Spleen (tissue), 11 donors: ENCODE results near the gene ITGBL1. TPM values are rescaled to one million over a fixed set of nuclear protein-coding genes. Genes with fewer than 3 reads are reported as not detected.

Experiments
- DNase-seq: peaks from one replicate; pipeline ENCODE4 v3.0.0-alpha.2; 2020
- H3K27ac ChIP-seq, 8 donors: fragments of 200-600 bp; sonication (generic) in 7 of 8; 1 replicate in 4 of 8; 2 replicates in 4 of 8; pipeline versions ENCODE4 v1.5.0 to v1.8.0; 2016 to 2021; ENCODE audit warnings: inconsistent platforms in 4 of 8, mild to moderate bottlenecking in 4 of 8, moderate library complexity in 1 of 8
- H3K27me3 ChIP-seq, 7 donors: fragments of 200-600 bp; sonication (generic) in 6 of 7; replicated peaks in 1 of 7; 1 replicate in 4 of 7; 2 replicates in 3 of 7; pipeline versions ENCODE4 v1.5.0 to v1.8.0; 2016 to 2021; ENCODE audit warnings: inconsistent platforms in 3 of 7, mild to moderate bottlenecking in 1 of 7
- H3K36me3 ChIP-seq, 6 donors: fragments of 200-600 bp; sonication (generic) in 5 of 6; 1 replicate in 4 of 6; 2 replicates in 2 of 6; pipeline versions ENCODE4 v1.5.0 to v1.8.0; 2016 to 2021; ENCODE audit warnings: inconsistent platforms in 2 of 6
- H3K4me1 ChIP-seq, 6 donors: fragments of 200-600 bp; sonication (generic) in 5 of 6; 1 replicate in 3 of 6; 2 replicates in 3 of 6; pipeline versions ENCODE4 v1.5.0 to v1.8.0; 2016 to 2021; ENCODE audit warnings: inconsistent platforms in 3 of 6
- H3K4me3 ChIP-seq, 8 donors: fragments of 200-600 bp; sonication (generic) in 7 of 8; 1 replicate in 4 of 8; 2 replicates in 4 of 8; pipeline versions ENCODE4 v1.5.0 to v1.8.0; 2016 to 2021; ENCODE audit warnings: inconsistent platforms in 4 of 8, mild to moderate bottlenecking in 4 of 8, moderate library complexity in 2 of 8
- H3K9me3 ChIP-seq, 8 donors: fragments of 200-600 bp; sonication (generic) in 7 of 8; 1 replicate in 4 of 8; 2 replicates in 4 of 8; pipeline versions ENCODE4 v1.5.0 to v1.8.0; 2016 to 2021; ENCODE audit warnings: inconsistent platforms in 4 of 8
- CTCF ChIP-seq, 11 experiments: fragments of 200-600 bp in 7 of 11; fragments of 450-650 bp in 4 of 11; sonication (generic) in 4 of 11; IDR thresholded peaks in 8 of 11; conservative IDR thresholded peaks in 3 of 11; 1 replicate in 7 of 11; 2 replicates in 4 of 11; pipeline versions ENCODE4 v1.4.0 to v1.8.0; 2016 to 2021; ENCODE audit warnings: antibody characterized with exemption in 11 of 11, inconsistent platforms in 4 of 11, mild to moderate bottlenecking in 1 of 11
- POLR2A ChIP-seq, 3 donors: fragments of 450-650 bp; IDR thresholded peaks; one replicate each; pipeline ENCODE4 v1.5.1; 2017; ENCODE audit warnings: antibody characterized with exemption in 3 of 3, mild to moderate bottlenecking in 1 of 3
- POLR2AphosphoS5 ChIP-seq, 3 donors: sonication (generic); formaldehyde crosslinking; IDR thresholded peaks; one replicate each; pipeline ENCODE4 v1.5.1; 2017; ENCODE audit warnings: antibody characterized with exemption in 3 of 3
- WGBS, 5 donors: extraction: QIAGEN DNeasy Blood & Tissue Kit in 3 of 5; methylation state at CpG; one replicate each; pipeline versions ENCODE4 v1.1.5 to v1.1.7; 2013 to 2018; 5-methylcytosine and 5-hydroxymethylcytosine counted together
- intact Hi-C: fragments of 100-400 bp; cut with DNase I; formaldehyde crosslinking; loops from one replicate; pipeline ENCODE4 v1.15.0; 2023; ENCODE audit warnings: low total_unique reads
- polyA plus RNA-seq, 3 donors: library from polyadenylated mRNA; stranded (reverse); fragments of 200-250 nt; gene quantifications; one replicate each; pipeline ENCODE4 v1.2.1, GENCODE V29; 2013
- total RNA-seq, 7 donors: library from RNA; depleted of rRNA in 3 of 7; stranded (reverse); fragments of >200 nt in 3 of 7; fragmentation: NEBNext Ultra II Directional in 4 of 7; extraction: Animal tissue kit (Norgen Biotek cat#: 25700) in 4 of 7; gene quantifications; one replicate each; pipeline versions ENCODE4 v1.1.0 to v1.2.1, GENCODE V29; 2016 to 2021
- donor health status: healthy with polysubstance abuse.
- donor health status: DM: no; HTN: no; CAD: no; lungs with moderate emphysema.
- donor health status: DM: no; HTN: no; CAD: no.
- donor health status: Bipolar disorder and iron deficiency.
- donor health status: healthy.
- donor health status: DM: no; HTN: no; CAD: no.
- donor health status: DM: yes; HTN: yes; CAD: no.

Gene ITGBL1
- total and polyA plus RNA-seq, 10 donors = 0.48 to 1.6 (median 0.97) TPM; not detected in 1

GRCh38 chr13:101661839-101662238 lies 209.4 kb downstream of the ITGBL1 start:
- intact Hi-C loops = no loop called here
- Histone ChIP-seq H3K27ac (no peak overlapping the region), H3K4me3 (no peak overlapping the region), H3K36me3 (no peaks in the 10 kb centered on the region), H3K9me3 (peaks cover 0 to 3% (median 0%) of the 10 kb centered on the region in 8 donors), H3K27me3 (no peaks in the 10 kb centered on the region), H3K4me1 (no peaks in the 10 kb centered on the region)
- 52 to 76% (median 73%) methylated on average over 4 of the region's 4 CpGs for WGBS, 5 donors
- DNase-seq = no peak
- no peak for TF ChIP-seq CTCF (IDR thresholded peaks at IDR 0.05 in 8 of 11, conservative IDR thresholded peaks at IDR 0.05 in 3 of 11)
- TF ChIP-seq POLR2AphosphoS5 (IDR thresholded peaks at IDR 0.05) = no peak
- no peak for TF ChIP-seq POLR2A (IDR thresholded peaks at IDR 0.05)

- DNase-seq = no peak
- H3K4me3 ChIP-seq = no peak overlapping the region
- H3K36me3 ChIP-seq = no peaks in the 10 kb centered on the region
- 42 to 73% (median 60%) methylated on average over 4 of the region's 4 CpGs for WGBS, 5 donors
- H3K27me3 ChIP-seq = no peaks in the 10 kb centered on the region
- no peak overlapping the region for H3K27ac ChIP-seq
- no peaks in the 10 kb centered on the region for H3K4me1 ChIP-seq
- H3K9me3 ChIP-seq = peaks cover 0 to under 1% (median 0%) of the 10 kb centered on the region in 8 donors
- intact Hi-C loops = no loop called here
- TF ChIP-seq POLR2A (IDR thresholded peaks at IDR 0.05) = no peak
- no peak for TF ChIP-seq CTCF (IDR thresholded peaks at IDR 0.05 in 8 of 11, conservative IDR thresholded peaks at IDR 0.05 in 3 of 11)
- no peak for TF ChIP-seq POLR2AphosphoS5 (IDR thresholded peaks at IDR 0.05)
Observed at GRCh38 chr13:101673360-101674105, 221.1 kb downstream of the ITGBL1 start.

DNA sequence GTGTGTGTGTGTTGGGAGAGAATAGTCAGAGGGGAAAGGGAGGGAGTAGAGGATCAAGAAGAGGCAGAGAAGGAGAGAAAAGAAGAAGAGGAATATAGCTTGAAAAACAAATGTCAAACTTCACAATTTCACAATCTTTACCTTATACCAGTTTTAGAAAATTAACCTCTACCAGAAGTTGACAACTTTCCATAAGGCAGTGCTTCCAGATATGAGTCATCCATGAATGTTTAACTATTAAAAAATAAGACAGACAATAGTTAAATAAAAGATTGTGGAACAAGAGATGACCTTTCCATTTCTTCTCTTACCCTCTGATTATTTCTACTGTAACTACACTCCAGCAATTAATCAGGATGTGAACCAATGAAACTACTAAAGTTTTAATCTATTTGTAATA lies 229.4 kb downstream of the ITGBL1 start:
- Histone ChIP-seq H3K36me3 (no peaks in the 10 kb centered on the region), H3K9me3 (no peaks in the 10 kb centered on the region), H3K27me3 (no peaks in the 10 kb centered on the region), H3K4me1 (no peaks in the 10 kb centered on the region), H3K27ac (no peak overlapping the region), H3K4me3 (no peak overlapping the region)
- no peak for TF ChIP-seq POLR2AphosphoS5 (IDR thresholded peaks at IDR 0.05)
- no peak for TF ChIP-seq CTCF (IDR thresholded peaks at IDR 0.05 in 8 of 11, conservative IDR thresholded peaks at IDR 0.05 in 3 of 11)
- TF ChIP-seq POLR2A (IDR thresholded peaks at IDR 0.05) = no peak
- intact Hi-C loops = no loop called here
- no peak for DNase-seq

- no peak for TF ChIP-seq CTCF (IDR thresholded peaks at IDR 0.05 in 8 of 11, conservative IDR thresholded peaks at IDR 0.05 in 3 of 11)
- TF ChIP-seq POLR2A (IDR thresholded peaks at IDR 0.05) = no peak
- no peak for TF ChIP-seq POLR2AphosphoS5 (IDR thresholded peaks at IDR 0.05)
- Histone ChIP-seq H3K9me3 (no peaks in the 10 kb centered on the region), H3K27ac (no peak overlapping the region), H3K27me3 (no peaks in the 10 kb centered on the region), H3K36me3 (no peaks in the 10 kb centered on the region), H3K4me3 (no peak overlapping the region), H3K4me1 (no peaks in the 10 kb centered on the region)
- WGBS, 5 donors = 82 to 93% (median 89%) methylated on average over 2 of the region's 2 CpGs
- DNase-seq = no peak
- intact Hi-C loops = no loop called here
Observed at GRCh38 chr13:101686003-101686402, 233.5 kb downstream of the ITGBL1 start.
